HL-60 (cell line): ENCODE measurements around the gene ST6GALNAC1.

ENCODE experiments used
- GABPA ChIP-seq: IDR thresholded peaks from 2 replicates; pipeline ENCODE4 v1.6.1; 2012; ENCODE audit warnings: low read depth
- POLR2AphosphoS5 ChIP-seq: IDR thresholded peaks from 2 replicates; pipeline ENCODE4 v1.6.1; 2012; ENCODE audit warnings: low read depth
- SPI1 ChIP-seq: IDR thresholded peaks from 2 replicates; pipeline ENCODE4 v1.6.1; 2012; ENCODE audit warnings: low read depth, mild to moderate bottlenecking, borderline replicate concordance
- TF ChIP-seq, protein P1 (sequence below): IDR thresholded peaks from one replicate; pipeline ENCODE4 v1.5.1; 2011; ENCODE audit warnings: low read length, control low read depth, inconsistent platforms; ENCODE audit not compliant: insufficient read depth
- TF ChIP-seq, protein P2 (sequence below): IDR thresholded peaks from 2 replicates; pipeline ENCODE4 v1.6.1; 2012; ENCODE audit warnings: low read depth; ENCODE audit not compliant: insufficient replicate concordance

DNA sequence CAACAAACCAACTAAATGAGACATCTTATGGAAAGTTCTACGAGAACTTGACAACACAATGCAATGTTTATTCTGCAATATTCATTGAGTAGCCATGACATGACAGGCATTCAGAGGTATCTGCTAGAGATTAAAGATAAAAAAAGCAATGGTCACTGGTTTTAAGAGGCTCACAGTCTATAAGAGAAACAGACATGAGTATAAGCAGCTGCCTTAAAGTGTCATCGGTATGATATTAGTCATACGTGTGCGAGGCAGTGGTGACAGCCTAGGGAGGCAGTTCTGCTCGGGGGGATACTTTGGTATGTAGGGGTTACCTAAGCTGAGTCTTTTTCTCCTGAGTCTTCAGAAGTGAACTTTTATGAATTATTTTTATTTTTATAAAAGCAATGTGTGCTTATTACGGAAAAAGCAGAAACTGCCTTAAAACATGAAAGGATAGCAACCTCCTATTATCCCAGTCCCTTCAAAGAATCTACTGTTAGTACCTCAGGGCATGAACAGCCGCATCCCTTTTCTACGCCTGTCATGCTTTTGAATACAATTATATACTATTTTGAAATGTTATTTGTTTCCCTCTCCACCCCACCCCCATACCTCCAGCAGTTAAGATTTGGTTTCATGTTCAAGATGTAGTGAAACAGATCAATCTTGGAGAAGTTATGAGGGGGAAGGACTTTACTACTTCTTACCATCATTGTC is 7.7 kb downstream of the ST6GALNAC1 start:
- TF ChIP-seq, protein P1, sequence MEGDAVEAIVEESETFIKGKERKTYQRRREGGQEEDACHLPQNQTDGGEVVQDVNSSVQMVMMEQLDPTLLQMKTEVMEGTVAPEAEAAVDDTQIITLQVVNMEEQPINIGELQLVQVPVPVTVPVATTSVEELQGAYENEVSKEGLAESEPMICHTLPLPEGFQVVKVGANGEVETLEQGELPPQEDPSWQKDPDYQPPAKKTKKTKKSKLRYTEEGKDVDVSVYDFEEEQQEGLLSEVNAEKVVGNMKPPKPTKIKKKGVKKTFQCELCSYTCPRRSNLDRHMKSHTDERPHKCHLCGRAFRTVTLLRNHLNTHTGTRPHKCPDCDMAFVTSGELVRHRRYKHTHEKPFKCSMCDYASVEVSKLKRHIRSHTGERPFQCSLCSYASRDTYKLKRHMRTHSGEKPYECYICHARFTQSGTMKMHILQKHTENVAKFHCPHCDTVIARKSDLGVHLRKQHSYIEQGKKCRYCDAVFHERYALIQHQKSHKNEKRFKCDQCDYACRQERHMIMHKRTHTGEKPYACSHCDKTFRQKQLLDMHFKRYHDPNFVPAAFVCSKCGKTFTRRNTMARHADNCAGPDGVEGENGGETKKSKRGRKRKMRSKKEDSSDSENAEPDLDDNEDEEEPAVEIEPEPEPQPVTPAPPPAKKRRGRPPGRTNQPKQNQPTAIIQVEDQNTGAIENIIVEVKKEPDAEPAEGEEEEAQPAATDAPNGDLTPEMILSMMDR, result no peak
- no peak for TF ChIP-seq GABPA
- TF ChIP-seq, protein P2, sequence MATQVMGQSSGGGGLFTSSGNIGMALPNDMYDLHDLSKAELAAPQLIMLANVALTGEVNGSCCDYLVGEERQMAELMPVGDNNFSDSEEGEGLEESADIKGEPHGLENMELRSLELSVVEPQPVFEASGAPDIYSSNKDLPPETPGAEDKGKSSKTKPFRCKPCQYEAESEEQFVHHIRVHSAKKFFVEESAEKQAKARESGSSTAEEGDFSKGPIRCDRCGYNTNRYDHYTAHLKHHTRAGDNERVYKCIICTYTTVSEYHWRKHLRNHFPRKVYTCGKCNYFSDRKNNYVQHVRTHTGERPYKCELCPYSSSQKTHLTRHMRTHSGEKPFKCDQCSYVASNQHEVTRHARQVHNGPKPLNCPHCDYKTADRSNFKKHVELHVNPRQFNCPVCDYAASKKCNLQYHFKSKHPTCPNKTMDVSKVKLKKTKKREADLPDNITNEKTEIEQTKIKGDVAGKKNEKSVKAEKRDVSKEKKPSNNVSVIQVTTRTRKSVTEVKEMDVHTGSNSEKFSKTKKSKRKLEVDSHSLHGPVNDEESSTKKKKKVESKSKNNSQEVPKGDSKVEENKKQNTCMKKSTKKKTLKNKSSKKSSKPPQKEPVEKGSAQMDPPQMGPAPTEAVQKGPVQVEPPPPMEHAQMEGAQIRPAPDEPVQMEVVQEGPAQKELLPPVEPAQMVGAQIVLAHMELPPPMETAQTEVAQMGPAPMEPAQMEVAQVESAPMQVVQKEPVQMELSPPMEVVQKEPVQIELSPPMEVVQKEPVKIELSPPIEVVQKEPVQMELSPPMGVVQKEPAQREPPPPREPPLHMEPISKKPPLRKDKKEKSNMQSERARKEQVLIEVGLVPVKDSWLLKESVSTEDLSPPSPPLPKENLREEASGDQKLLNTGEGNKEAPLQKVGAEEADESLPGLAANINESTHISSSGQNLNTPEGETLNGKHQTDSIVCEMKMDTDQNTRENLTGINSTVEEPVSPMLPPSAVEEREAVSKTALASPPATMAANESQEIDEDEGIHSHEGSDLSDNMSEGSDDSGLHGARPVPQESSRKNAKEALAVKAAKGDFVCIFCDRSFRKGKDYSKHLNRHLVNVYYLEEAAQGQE, result no peak
- TF ChIP-seq SPI1, result no peak
- no peak for TF ChIP-seq POLR2AphosphoS5
